Osteoblast (primary cell): ENCODE data around the gene ZFP1. TPM values are rescaled to one million over a fixed set of nuclear protein-coding genes. Genes with fewer than 3 reads are reported as not detected.

Experiments
- total RNA-seq: library from RNA; depleted of rRNA; stranded (reverse); fragments of >200 nt; gene quantifications from 2 replicates; pipeline ENCODE4 v1.2.3, GENCODE V29; 2012

The ZFP1 gene
- total RNA-seq, 1 donor = 12.7 TPM

Other genes with a start within 250 kb of the ZFP1 start
- 14.8 and 21.5 TPM in 2 replicates for gene WDR59, start 163.4 kb upstream of the ZFP1 start, total RNA-seq
- gene ZNRF1, start 149.5 kb upstream of the ZFP1 start, total RNA-seq = 19.9 and 20.6 TPM in 2 replicates
- gene LDHD, start 31.7 kb upstream of the ZFP1 start, total RNA-seq = 2.7 and 3.6 TPM in 2 replicates
- not detected in 2 replicates for gene CTRB2, start 58.6 kb downstream of the ZFP1 start, total RNA-seq
- gene CTRB1, start 70.5 kb downstream of the ZFP1 start, total RNA-seq = not detected in 2 replicates
- 66.9 and 75.3 TPM in 2 replicates for gene BCAR1, start 103.1 kb downstream of the ZFP1 start, total RNA-seq